H1 (cell line): Measurements from ENCODE around the gene MARS1. TPM values are rescaled to one million over a fixed set of nuclear protein-coding genes. Genes with fewer than 3 reads are reported as not detected.

Source experiments
- CHD7 ChIP-seq: fragments of 300-600 bp; sonication (generic); IDR thresholded peaks from 2 replicates; pipeline ENCODE4 v1.7.1; 2012; ENCODE audit warnings: low read length, moderate library complexity, mild to moderate bottlenecking, inconsistent platforms; ENCODE audit not compliant: insufficient replicate concordance
- EP300 ChIP-seq, 2 experiments: IDR thresholded peaks; 1 replicate in 1 of 2; 2 replicates in 1 of 2; pipeline ENCODE4 v1.6.1; 2011 to 2012; ENCODE audit warnings: low read depth in 2 of 2, low read length in 2 of 2, mild to moderate bottlenecking in 2 of 2, borderline replicate concordance in 1 of 2, inconsistent platforms in 1 of 2, moderate library complexity in 1 of 2
- SIN3A ChIP-seq, 2 experiments: IDR thresholded peaks in 1 of 2; conservative IDR thresholded peaks in 1 of 2; 2 replicates each; pipeline ENCODE4 v1.6.1; 2011 to 2012; ENCODE audit warnings: low read length in 2 of 2, improper control_type of control experiment in 1 of 2, low read depth in 1 of 2, mild to moderate bottlenecking in 1 of 2
- polyA plus RNA-seq, 7 experiments: library from polyadenylated mRNA; depleted of rRNA in 3 of 7; stranded (reverse) in 5 of 7; unstranded in 2 of 7; fragments of >200 nt in 5 of 7; fragments of 200-250 nt in 2 of 7; gene quantifications; 1 replicate in 5 of 7; 2 replicates in 1 of 7; 4 replicates in 1 of 7; pipeline versions ENCODE4 v1.2.1 to v1.2.3, GENCODE V29; 2011 to 2013; ENCODE audit warnings: missing spikeins in 2 of 7, mixed read lengths in 2 of 7
- total RNA-seq: library from RNA; stranded (reverse); fragmentation: NEBNext Ultra II Directional; extraction: Animal tissue kit (Norgen Biotek cat#: 25700); gene quantifications from 2 replicates; pipeline ENCODE4 v1.2.1, GENCODE V29; 2021

Gene MARS1
- total and polyA plus RNA-seq, 2 of the 8 experiments (the other 6 are each of a cell fraction or from before 2014, with no cell fraction given): 194 to 407 TPM

- no peak for TF ChIP-seq CHD7
- no peak for TF ChIP-seq EP300 (IDR thresholded peaks at IDR 0.05; ENCODE audit: borderline replicate concordance in 1 of 2, low read depth in 2 of 2, low read length in 2 of 2)
- no peak; a peak in 1 of 4 replicates for TF ChIP-seq SIN3A (conservative IDR thresholded peaks at IDR 0.05 in 1 of 2, IDR thresholded peaks at IDR 0.05 in 1 of 2; ENCODE audit: low read depth in 1 of 2, low read length in 2 of 2)
- TF ChIP-seq, all 59 proteins: peak for 0
Measured at GRCh38 chr12:57460468-57460784, 27.4 kb upstream of the MARS1 start (continued).
